Measurements from ENCODE around the gene TMEM204.

Gene TMEM204

GRCh38 chr16:1499756-1500464 is 33.6 kb upstream of the TMEM204 start:
- DNase-seq (ENCODE audit: low spot score) = no peak
- in situ Hi-C loops (cut with MboI; ENCODE audit: low pct_unique_long_range_greater_than_20kb, low sequenced_read_pairs, unreplicated experiment) = no loop called here
- TF ChIP-seq CTCF (IDR thresholded peaks at IDR 0.05; ENCODE audit: extremely low read depth, insufficient read depth, missing control alignments) = no peak

- in situ Hi-C loops (cut with MboI; ENCODE audit: low pct_unique_long_range_greater_than_20kb, low sequenced_read_pairs, unreplicated experiment) = no loop called here
- no peak for DNase-seq (ENCODE audit: low spot score)
- TF ChIP-seq CTCF (IDR thresholded peaks at IDR 0.05; ENCODE audit: extremely low read depth, insufficient read depth, missing control alignments) = no peak
Observed at GRCh38 chr16:1500465-1501150, 32.9 kb upstream of the TMEM204 start.

GRCh38 chr16:1501630-1502029 is 31.8 kb upstream of the TMEM204 start:
- in situ Hi-C loops (cut with MboI; ENCODE audit: low pct_unique_long_range_greater_than_20kb, low sequenced_read_pairs, unreplicated experiment) = no loop called here
- no peak for DNase-seq (ENCODE audit: low spot score)
- TF ChIP-seq CTCF (IDR thresholded peaks at IDR 0.05; ENCODE audit: extremely low read depth, insufficient read depth, missing control alignments) = no peak

GRCh38 chr16:1502092-1503004 is 31.1 kb upstream of the TMEM204 start:
- TF ChIP-seq CTCF (IDR thresholded peaks at IDR 0.05; ENCODE audit: extremely low read depth, insufficient read depth, missing control alignments) = no peak
- DNase-seq (ENCODE audit: low spot score) = no peak
- in situ Hi-C loops (cut with MboI; ENCODE audit: low pct_unique_long_range_greater_than_20kb, low sequenced_read_pairs, unreplicated experiment) = no loop called here

- no peak for TF ChIP-seq CTCF (IDR thresholded peaks at IDR 0.05; ENCODE audit: extremely low read depth, insufficient read depth, missing control alignments)
- DNase-seq (ENCODE audit: low spot score) = no peak
- in situ Hi-C loops (cut with MboI; ENCODE audit: low pct_unique_long_range_greater_than_20kb, low sequenced_read_pairs, unreplicated experiment) = no loop called here
Observed at GRCh38 chr16:1503110-1503955, 30.1 kb upstream of the TMEM204 start.

All from GM13977 (cell line).